HG03039 (cell line): ENCODE results near the gene MBD1.
"Not testable (repeated sequence)": the region's sequence is repeated elsewhere in the genome, so short reads cannot be mapped to it uniquely, and the experiment has no call there.

Experiments used
- ATAC-seq: cut with Tn5 transposase; IDR thresholded peaks from one replicate; pipeline ENCODE4 v1.9.1; 2021; ENCODE audit warnings: mild to moderate bottlenecking, moderate library complexity; ENCODE audit not compliant: unreplicated experiment

MBD1 gene

DNA sequence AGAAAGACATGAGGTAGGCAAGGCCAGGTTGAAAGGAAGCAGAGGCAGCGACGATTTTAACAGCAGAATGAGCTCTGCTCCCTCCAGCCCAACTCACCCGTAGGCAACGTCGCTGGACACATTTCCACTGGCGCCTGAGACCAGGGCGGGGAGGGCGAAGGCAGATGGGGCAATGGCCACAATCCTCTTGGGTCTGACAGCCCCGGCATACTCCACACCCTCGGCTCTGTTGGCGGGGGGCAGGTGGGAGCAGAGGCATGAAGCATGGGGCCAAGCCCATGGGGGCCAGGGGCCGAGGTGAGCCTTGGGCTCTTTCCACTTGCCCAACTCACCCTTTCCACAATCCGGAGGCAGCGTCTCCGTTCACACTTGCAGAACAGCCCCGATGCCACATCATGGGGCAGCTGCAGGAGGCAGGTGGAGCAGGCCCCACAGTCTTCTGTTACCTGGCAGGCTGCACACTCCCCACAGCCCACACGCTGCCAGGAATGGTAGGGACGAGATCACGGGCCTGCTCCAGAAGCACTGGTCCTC, 5.8 kb downstream of the MBD1 start:
- no peak for ATAC-seq

DNA sequence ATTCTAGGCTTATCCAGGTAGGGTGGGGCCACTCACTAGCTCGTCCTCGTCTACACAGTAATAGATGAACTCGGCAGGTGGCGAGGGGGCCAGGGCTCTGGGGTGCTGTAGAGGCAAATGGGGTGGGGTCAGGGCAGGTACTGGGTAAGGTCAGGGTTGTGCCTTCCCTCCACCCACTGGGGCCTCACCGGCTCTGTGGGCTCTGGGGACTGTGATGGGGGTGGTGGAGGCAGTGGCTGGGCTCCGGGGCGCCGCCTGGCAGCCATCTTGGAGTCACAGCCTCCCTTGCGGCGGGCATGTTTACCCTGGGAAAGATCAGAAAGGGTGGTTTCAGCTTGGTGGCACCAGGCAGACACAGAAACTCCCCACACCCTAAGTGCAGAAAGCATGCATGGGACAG, 6.4 kb downstream of the MBD1 start:
- no peak for ATAC-seq

DNA sequence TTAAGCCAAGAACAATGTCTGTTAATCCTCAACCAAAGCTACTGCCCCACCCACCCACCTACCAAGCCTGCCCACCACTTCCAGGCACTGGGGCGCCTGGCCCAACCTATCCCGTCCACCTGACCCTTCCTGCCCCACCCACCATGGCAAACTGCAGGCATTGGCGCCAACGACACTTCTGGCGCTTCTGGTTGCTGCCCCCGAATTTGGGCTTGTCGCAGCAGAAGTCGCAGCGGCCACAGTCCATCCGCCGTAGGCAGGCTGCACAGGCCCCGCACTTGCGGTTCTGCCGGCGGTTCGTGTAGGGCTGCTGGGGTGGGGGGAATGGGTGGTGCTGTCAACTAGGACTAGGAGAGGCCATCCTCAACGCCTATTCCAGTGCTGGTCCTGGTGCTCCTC, 7.3 kb downstream of the MBD1 start:
- ATAC-seq, result no peak

DNA sequence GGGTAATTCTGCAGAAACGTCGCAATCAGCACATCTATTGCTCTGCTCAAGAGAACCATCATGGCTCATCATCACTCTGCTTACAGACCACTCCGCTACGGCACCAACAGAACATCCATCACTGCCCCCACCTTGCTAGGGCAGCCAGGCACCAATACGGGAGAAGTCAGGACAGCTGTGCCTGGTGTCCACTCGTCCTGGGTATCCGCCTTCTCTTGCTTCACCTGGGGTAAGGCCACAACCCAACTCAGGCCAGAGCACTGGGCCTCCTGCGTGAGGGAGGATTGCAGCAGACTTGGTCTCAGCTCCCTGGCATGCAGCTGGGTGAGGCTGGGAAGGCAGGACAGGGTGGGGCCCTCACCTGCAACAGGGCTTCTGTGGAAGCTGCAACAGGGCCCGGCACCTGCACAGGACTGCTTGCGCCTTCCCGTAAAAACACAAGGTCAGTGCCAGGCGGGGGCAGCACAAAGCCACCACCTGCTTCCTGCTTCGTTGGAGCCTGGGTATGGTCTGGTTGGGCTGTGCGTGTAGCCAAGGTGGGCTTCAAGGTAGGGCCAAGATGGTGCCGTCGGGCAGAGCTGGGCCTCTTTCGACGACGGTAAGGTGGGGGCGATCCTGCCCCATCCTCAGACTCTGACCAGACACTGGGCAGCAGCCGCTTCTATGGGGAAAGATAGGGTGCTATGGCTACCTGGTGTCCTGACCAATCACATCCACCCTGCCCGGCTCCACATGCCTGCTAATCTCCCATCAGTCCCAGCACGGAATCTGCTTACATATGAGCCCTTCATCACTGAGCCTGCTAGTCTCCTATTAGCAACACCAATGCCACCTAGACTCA, 7.9 kb downstream of the MBD1 start:
- no peak for ATAC-seq

DNA sequence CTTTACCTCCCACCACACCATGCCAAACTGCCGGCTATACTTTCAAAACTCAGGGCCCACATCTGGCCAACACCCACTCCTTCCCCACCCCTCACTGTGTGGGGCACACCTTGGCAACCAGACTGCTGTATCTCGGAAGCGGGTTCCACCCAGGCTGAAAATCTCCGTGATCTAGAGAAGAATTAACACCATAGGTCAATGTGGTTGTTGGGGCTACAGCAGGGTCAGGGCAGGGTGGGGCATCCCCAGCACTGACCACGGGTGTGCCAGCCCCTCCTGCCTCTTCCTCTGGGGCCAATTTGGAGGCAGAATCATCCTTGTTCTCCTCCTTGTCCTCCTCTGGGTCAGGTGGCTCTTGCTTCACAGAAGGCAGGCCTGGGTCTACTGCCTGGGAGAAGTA, 8.8 kb downstream of the MBD1 start:
- no peak for ATAC-seq

DNA sequence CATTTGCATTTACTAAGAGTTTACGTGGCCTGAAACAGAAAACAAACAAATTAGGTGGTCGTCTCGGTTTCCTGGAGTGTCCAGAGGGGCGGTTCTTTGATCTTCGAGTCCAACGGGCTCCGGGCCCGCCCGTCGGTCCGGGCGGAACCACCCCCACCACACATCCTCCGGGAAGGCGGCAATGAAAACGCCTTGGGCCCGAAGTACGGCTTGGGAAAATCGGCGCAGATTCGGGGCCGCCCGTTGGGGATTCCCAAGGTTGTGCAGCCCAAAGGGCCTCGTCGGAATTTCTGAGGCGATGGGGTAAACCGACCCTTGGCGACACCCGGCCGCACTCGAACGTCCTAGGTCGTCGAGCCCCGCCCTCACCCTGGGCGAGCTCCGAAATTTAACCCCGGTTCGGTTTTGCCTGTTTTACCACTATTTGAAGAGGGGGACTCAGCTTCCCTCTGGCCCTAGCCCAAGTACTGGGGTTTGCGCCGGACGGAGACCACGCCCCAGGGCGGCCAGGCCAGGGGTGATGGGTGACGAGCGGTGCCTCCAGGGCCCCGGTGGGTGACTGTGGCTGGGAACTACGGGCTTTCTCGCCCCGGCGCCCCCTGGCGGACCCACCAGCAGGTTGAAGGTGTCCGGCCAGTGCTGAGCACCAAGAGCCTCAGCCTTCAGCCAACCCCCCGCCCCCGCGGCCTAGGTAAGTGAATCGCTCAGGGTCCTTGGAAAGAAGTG, 13.1 kb downstream of the MBD1 start:
- peak; percentile 67 for ATAC-seq

DNA sequence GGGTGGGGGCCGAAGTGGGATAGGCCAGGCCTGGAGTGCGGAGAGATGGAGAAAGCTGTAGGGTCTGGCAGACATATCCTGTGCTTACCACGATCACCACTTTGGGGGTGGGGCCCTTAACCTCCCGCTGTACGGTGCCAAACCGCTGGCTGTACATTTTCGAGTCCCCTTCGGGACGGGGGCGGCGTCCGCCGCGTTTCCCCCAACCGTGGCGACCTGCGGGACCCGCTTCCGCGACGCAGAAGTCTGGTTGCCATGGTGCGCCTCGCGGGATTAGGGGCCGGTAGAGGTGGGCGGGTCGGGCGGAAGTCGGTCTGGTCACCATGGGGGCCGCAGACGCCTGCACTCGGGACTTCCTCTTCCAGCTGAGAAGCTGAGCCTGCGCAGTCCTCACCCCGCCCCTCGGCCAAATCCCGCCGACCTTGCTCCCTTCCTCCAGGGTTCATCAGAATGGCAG, 15.0 kb downstream of the MBD1 start, which contains the start of gene CFAP53:
Gene CFAP53 (minus strand): TSS at position 248 of the 457 bp plus-strand sequence. CDS start 91 bp downstream, at position 157.
- ATAC-seq, result peak; percentile 74

DNA sequence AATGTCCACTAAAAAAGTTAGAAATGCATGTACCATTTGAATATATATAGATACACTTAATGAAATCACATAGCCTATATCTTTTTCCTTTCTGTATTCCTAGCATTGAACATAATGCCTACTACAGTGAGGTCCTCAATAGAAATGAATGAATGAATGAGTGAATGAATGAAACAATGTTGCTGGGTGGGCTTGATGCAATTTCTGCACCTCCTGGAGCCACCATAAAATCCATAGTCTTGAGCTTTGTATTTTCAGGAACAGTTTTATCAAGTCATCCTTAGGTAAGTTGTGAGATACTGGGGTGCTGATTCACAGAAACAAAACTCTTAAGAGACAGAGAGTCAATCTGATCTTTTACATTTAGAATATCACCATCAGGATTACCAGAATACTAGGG, 18.3 kb downstream of the MBD1 start:
- ATAC-seq, result no peak

DNA sequence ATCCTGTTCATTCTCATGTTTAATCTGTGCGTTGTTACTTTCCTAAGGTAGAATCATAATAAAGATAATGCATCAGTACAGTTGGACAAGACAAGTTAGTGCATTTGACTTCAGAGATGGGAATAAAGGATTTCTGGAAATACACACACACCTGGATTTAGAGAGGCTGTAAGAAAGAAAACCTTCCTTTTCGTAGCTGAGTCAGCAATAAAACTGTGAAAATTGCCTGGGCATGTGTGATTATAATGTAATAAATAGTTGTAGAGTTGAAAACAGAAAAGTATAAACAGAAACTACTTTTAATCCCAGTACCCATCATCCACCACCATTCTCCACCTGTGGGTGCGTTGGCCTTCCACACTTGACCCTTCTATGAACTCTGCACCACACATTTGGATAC, 30.4 kb downstream of the MBD1 start:
- no peak for ATAC-seq

DNA sequence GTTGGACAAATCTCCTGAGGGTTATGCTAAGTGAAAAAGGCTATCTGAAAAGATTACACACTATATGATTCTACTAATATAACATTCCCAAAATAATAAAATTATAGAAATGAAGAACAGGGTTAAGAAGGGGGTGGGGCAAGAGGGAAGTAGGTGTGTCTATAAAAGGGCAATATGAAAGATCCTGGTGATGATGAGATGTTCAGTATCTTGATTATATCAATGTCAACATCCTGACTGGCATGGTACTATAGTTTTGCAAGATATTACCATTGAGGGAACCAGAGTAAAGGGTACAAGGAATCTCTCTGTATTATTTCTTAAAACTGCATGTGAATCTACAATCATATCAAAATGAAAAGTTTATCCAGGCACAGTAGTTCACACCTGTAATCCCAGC, 31.7 kb downstream of the MBD1 start:
- no peak for ATAC-seq

DNA sequence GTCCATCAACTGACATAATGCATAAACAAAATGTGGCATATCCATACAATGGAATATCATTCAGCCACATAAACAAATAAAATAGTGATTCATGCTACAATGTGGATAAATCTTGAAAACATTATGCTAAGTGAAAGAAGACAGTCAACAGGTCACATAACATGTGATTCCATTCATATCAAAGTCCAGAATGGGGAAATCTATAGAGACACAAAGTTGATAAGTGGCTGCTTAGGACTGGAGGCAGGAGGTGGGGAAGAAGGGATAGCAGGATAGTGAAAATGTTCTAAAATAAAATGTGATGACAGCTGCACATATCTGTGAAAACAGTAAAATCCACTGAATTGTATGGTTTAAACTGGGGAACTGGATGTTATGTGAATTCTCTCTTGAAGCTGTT, 33.8 kb downstream of the MBD1 start:
- no peak for ATAC-seq

DNA sequence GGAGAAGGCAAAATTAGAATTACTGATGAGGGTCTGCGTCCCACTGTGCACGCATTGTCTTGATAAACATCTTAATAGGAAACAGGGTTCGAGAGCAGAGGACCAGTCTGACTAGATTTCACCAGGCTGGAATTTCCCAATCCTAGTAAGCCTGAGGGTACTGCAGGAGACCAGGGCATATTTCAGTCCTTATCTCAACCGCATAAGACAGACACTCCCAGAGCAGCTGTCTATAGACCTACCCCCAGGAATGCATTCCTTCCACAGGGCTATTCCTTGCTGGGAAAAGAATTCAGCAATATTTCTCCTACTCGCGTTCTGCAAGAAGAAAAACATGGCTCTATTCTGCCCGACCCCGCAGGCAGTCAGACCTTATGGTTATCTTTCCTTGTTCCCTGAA, 39.6 kb downstream of the MBD1 start:
- ATAC-seq, result not testable (repeated sequence)

DNA sequence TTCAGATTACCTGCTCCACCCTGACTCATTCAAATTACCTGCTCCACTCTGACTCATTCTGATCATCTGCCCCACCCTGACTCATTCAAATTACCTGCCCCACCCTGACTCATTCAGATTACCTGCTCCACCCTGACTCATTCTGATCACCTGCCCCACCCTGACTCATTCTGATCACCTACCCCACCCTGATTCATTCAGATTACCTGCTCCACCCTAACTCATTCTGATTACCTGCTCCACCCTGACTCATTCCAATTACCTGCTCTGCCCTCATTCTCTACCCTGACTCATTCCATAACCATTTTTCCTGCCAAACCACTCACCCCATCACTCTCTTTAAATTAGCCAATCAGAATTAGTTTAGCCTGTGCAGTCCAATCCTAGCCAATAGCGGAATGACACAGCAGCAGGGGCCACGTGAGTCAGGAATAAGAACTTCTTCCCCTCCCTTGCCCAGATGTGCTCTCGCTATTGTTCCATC, 41.2 kb downstream of the MBD1 start:
- no peak for ATAC-seq

DNA sequence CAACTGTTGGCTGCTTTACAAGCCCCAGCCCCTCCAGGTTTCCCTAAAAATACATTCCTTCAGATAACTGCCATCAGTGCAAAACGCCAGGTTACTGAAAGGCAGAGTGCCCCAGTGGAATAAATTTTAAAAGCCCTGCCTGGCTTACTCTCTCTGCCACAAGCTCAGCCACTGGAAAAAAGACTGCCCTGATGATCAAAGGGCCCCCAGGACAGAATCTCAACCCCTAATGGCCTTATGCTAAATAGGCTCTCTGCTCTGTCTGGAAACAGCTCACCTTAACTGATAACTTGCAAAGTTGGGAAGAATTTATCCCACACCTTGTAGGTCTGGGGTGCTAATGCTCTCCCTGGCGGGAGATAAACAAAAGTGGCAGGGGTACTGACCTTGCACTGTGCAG, 48.9 kb downstream of the MBD1 start:
- no peak for ATAC-seq

DNA sequence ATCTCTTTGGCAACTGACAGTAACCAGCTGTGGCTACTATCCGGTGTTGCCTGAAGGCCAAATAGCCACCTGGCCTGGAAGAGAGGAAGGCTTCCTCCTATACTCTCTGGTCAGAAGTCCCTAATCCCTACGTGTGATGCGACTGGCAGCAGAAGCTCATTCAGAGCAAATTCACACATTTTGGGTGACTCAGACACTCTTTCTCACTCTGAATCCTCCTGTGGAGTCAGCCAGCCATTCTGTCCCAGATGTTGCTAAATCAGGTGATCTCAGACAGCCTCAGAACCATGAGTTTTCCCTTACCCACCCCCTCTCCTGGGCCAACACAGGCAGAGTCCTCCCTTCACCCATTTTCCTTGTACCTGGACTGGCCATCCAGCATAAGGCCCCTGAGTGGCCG, 49.7 kb downstream of the MBD1 start:
- ATAC-seq, result no peak

DNA sequence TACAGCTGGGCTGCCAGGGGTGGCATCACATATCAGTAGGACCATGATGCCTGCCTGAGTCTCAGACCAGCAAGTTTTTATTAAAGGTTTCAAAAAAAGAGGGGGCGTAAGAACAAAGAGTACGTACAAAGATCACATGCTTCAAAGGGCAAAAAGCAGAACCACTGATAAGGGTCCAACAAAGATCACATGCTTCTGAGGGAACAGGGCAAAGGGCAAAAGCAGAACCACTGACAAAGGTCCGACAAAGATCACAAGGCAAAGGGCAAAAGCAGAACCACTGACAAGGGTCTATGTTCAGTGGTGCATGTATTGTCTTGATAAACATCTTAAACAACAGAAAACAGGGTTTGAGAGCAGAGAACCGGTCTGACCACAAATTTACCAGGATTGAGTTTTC, 61.1 kb downstream of the MBD1 start:
- ATAC-seq, result not testable (repeated sequence)
